ENCODE data around the gene MESD.

GRCh38 chr15:80949756-80950155, 39.9 kb downstream of the MESD start:
- no peak for TF ChIP-seq CTCF (IDR thresholded peaks at IDR 0.05)
- no peak for TF ChIP-seq POLR2AphosphoS5 (IDR thresholded peaks at IDR 0.05)
- TF ChIP-seq POLR2A (IDR thresholded peaks at IDR 0.05) = no peak
